H1 (cell line): ENCODE results near the gene WIPF3. TPM values are rescaled to one million over a fixed set of nuclear protein-coding genes. Genes with fewer than 3 reads are reported as not detected.
A peak's percentile ranks its signal among the peaks of the same experiment; 100 is the strongest.

Experiments
- CTCF ChIA-PET: fragments of 300-600 bp; sonication (Branson Sonifier 250); formaldehyde crosslinking; loops from one replicate; lab custom pipeline; 2021; ENCODE audit not compliant: partially characterized antibody; lab: Charles Lee
- POLR2A ChIA-PET: fragments of 300-600 bp; sonication (Branson Sonifier 250); formaldehyde crosslinking; loops from one replicate; lab custom pipeline; 2021; ENCODE audit warnings: inconsistent platforms; ENCODE audit not compliant: partially characterized antibody; lab: Charles Lee
- DNase-seq, 2 experiments: peaks; one replicate each; pipeline versions ENCODE4 v3.0.0 to v3.0.0-alpha.2; 2010 to 2022; ENCODE audit warnings: low spot score in 2 of 2, low read depth in 1 of 2, mixed read lengths in 1 of 2
- FAIRE-seq: peaks from 2 replicates; lab custom pipeline; 2011; peaks lifted over from hg19 to GRCh38; lab: Jason Lieb, UNC
- H2AFZ ChIP-seq: 2 replicates; pipeline ENCODE4 v1.8.1; 2012; ENCODE audit warnings: low read length, inconsistent platforms
- H2AK5ac ChIP-seq: 2 replicates; pipeline ENCODE4 v1.6.1; 2013; ENCODE audit warnings: low read depth, low read length
- H2BK120ac ChIP-seq: replicated peaks from 2 replicates; pipeline ENCODE3; 2013; ENCODE audit warnings: low read depth, low read length, inconsistent platforms
- H2BK12ac ChIP-seq: 2 replicates; pipeline ENCODE4 v1.6.1; 2013; ENCODE audit warnings: low read depth, low read length
- H2BK15ac ChIP-seq: 2 replicates; pipeline ENCODE4 v1.6.1; 2013; ENCODE audit warnings: low read length
- H2BK20ac ChIP-seq: 2 replicates; pipeline ENCODE4 v1.6.1; 2013; ENCODE audit warnings: low read length
- H2BK5ac ChIP-seq: 2 replicates; pipeline ENCODE4 v1.6.1; 2013; ENCODE audit warnings: low read depth, low read length
- H3K14ac ChIP-seq: 2 replicates; pipeline ENCODE4 v1.6.1; 2013; ENCODE audit warnings: inconsistent platforms; ENCODE audit not compliant: insufficient read length
- H3K18ac ChIP-seq: 2 replicates; pipeline ENCODE4 v1.6.1; 2013; ENCODE audit warnings: low read length; ENCODE audit errors: extremely low read depth
- H3K23ac ChIP-seq: 2 replicates; pipeline ENCODE4 v1.6.1; 2013; ENCODE audit warnings: inconsistent platforms; ENCODE audit not compliant: insufficient read length
- H3K23me2 ChIP-seq: 2 replicates; pipeline ENCODE4 v1.6.1; 2013; ENCODE audit warnings: low read depth, low read length
- H3K27ac ChIP-seq: 2 replicates; pipeline ENCODE4 v1.6.1; 2011; ENCODE audit warnings: low read depth, low read length, inconsistent platforms
- H3K27me3 ChIP-seq, 4 experiments: replicated peaks in 1 of 4; 1 replicate in 1 of 4; 2 replicates in 3 of 4; pipeline versions ENCODE4 v1.6.1 to v1.8.1; 2011 to 2013; ENCODE audit warnings: low read length in 3 of 4, mild to moderate bottlenecking in 3 of 4, inconsistent platforms in 2 of 4, mixed read lengths in 2 of 4, moderate library complexity in 1 of 4; ENCODE audit not compliant: control insufficient read depth in 3 of 4, insufficient read depth in 3 of 4; ENCODE audit errors: extremely low read depth in 1 of 4
- H3K36me3 ChIP-seq, 4 experiments: 2 replicates each; pipeline versions ENCODE4 v1.6.1 to v1.8.1; 2011 to 2013; ENCODE audit warnings: mild to moderate bottlenecking in 4 of 4, low read length in 3 of 4, moderate library complexity in 2 of 4, control low read depth in 1 of 4, inconsistent platforms in 1 of 4; ENCODE audit not compliant: insufficient read depth in 4 of 4, control insufficient read depth in 2 of 4
- H3K4ac ChIP-seq: replicated peaks from 2 replicates; pipeline ENCODE3; 2013; ENCODE audit warnings: low read length, low read depth, mixed read lengths, inconsistent platforms; ENCODE audit not compliant: insufficient read length
- H3K4me1 ChIP-seq, 4 experiments: replicated peaks in 1 of 4; 1 replicate in 1 of 4; 2 replicates in 3 of 4; pipeline versions ENCODE4 v1.6.1 to v1.8.1; 2011 to 2013; ENCODE audit warnings: low read length in 3 of 4, inconsistent platforms in 2 of 4, mixed read lengths in 1 of 4; ENCODE audit not compliant: insufficient read depth in 4 of 4, control insufficient read depth in 3 of 4
- H3K4me2 ChIP-seq, 2 experiments: 2 replicates each; pipeline versions ENCODE4 v1.6.1 to v1.8.1; 2011 to 2013; ENCODE audit warnings: low read depth in 2 of 2, low read length in 2 of 2, control low read depth in 1 of 2, inconsistent platforms in 1 of 2, mild to moderate bottlenecking in 1 of 2; ENCODE audit not compliant: insufficient read depth in 1 of 2
- H3K4me3 ChIP-seq, 4 experiments: fragments of 200-600, 300-600 bp in 1 of 4; sonication (generic), shearing (Covaris generic), sonication (Bioruptor Twin) in 1 of 4; 2 replicates each; pipeline versions ENCODE4 v1.5.1 to v1.8.1; 2011 to 2016; ENCODE audit warnings: low read length in 4 of 4, low read depth in 3 of 4, control low read depth in 2 of 4, inconsistent platforms in 2 of 4, mild to moderate bottlenecking in 2 of 4, mixed read lengths in 1 of 4, moderate library complexity in 1 of 4; ENCODE audit not compliant: insufficient read depth in 2 of 4; ENCODE audit errors: extremely low read depth in 1 of 4
- H3K56ac ChIP-seq: replicated peaks from 2 replicates; pipeline ENCODE3; 2013; ENCODE audit warnings: low read depth, mild to moderate bottlenecking, mixed read lengths, low read length, inconsistent platforms; ENCODE audit not compliant: insufficient read length
- H3K79me1 ChIP-seq: 2 replicates; pipeline ENCODE4 v1.6.1; 2013; ENCODE audit warnings: low read depth, low read length, control low read depth
- H3K79me2 ChIP-seq, 2 experiments: 2 replicates each; pipeline versions ENCODE4 v1.6.1 to v1.8.1; 2012 to 2013; ENCODE audit warnings: low read length in 2 of 2, mild to moderate bottlenecking in 2 of 2, inconsistent platforms in 1 of 2; ENCODE audit not compliant: insufficient read depth in 2 of 2, control insufficient read depth in 1 of 2
- H3K9ac ChIP-seq, 4 experiments: replicated peaks in 1 of 4; 1 replicate in 1 of 4; 2 replicates in 3 of 4; pipeline versions ENCODE4 v1.6.1 to v1.8.1; 2011 to 2013; ENCODE audit warnings: low read depth in 3 of 4, low read length in 3 of 4, control low read depth in 2 of 4, mild to moderate bottlenecking in 2 of 4, moderate library complexity in 2 of 4, inconsistent platforms in 1 of 4; ENCODE audit errors: extremely low read depth in 1 of 4
- H3K9me3 ChIP-seq, 2 experiments: 2 replicates each; pipeline versions ENCODE4 v1.6.1 to v1.8.1; 2012 to 2013; ENCODE audit warnings: mild to moderate bottlenecking in 2 of 2, moderate library complexity in 2 of 2, control low read depth in 1 of 2, inconsistent platforms in 1 of 2, low read depth in 1 of 2, low read length in 1 of 2, mixed read lengths in 1 of 2; ENCODE audit not compliant: insufficient read depth in 2 of 2
- H4K20me1 ChIP-seq, 2 experiments: replicated peaks in 1 of 2; 2 replicates each; pipeline versions ENCODE3 to v1.8.1; 2011 to 2013; ENCODE audit warnings: inconsistent platforms in 2 of 2, low read length in 2 of 2, mild to moderate bottlenecking in 1 of 2; ENCODE audit not compliant: insufficient read depth in 2 of 2, control insufficient read depth in 1 of 2
- H4K5ac ChIP-seq: 2 replicates; pipeline ENCODE4 v1.6.1; 2013; ENCODE audit warnings: low read length, low read depth, mixed read lengths, inconsistent platforms; ENCODE audit not compliant: insufficient read length
- H4K8ac ChIP-seq: 2 replicates; pipeline ENCODE4 v1.8.0; 2013; ENCODE audit warnings: mild to moderate bottlenecking, moderate library complexity, low read length, inconsistent platforms; ENCODE audit not compliant: insufficient read depth; ENCODE audit errors: extremely low read depth
- H4K91ac ChIP-seq: replicated peaks from 2 replicates; pipeline ENCODE3; 2013; ENCODE audit warnings: low read length, mixed read lengths, inconsistent platforms; ENCODE audit not compliant: insufficient read length
- CEBPB ChIP-seq: IDR thresholded peaks from 2 replicates; pipeline ENCODE4 v1.6.1; 2012; ENCODE audit warnings: low read depth, low read length
- CTCF ChIP-seq, 3 experiments: IDR thresholded peaks; 1 replicate in 2 of 3; 2 replicates in 1 of 3; pipeline versions ENCODE4 v1.5.1 to v1.6.1; 2011; ENCODE audit warnings: low read length in 3 of 3, mild to moderate bottlenecking in 3 of 3, inconsistent platforms in 2 of 3, low read depth in 1 of 3, moderate library complexity in 1 of 3; ENCODE audit not compliant: insufficient read depth in 1 of 3; ENCODE audit errors: control extremely low read depth in 1 of 3
- RAD21 ChIP-seq, 2 experiments: IDR thresholded peaks in 1 of 2; conservative IDR thresholded peaks in 1 of 2; 2 replicates each; pipeline ENCODE4 v1.6.1; 2011; ENCODE audit warnings: low read depth in 2 of 2, low read length in 2 of 2, improper control_type of control experiment in 1 of 2, inconsistent platforms in 1 of 2, mild to moderate bottlenecking in 1 of 2, moderate library complexity in 1 of 2
- USF2 ChIP-seq: IDR thresholded peaks from 2 replicates; pipeline ENCODE4 v1.6.1; 2011; ENCODE audit warnings: low read length, improper control_type of control experiment
- WGBS, 2 experiments: shearing (Covaris generic) in 1 of 2; methylation state at CpG; one replicate each; pipeline versions ENCODE4 v1.1.6 to v1.1.7; 2013 to 2015; ENCODE audit warnings: low lambda C conversion rate in 2 of 2, mixed read lengths in 2 of 2, inconsistent platforms in 1 of 2, low coverage in 1 of 2, missing lambda C conversion rate in 1 of 2; ENCODE audit not compliant: insufficient replicate concordance in 2 of 2, insufficient coverage in 1 of 2, insufficient read length in 1 of 2; ENCODE audit errors: extremely low coverage in 1 of 2, missing lambda C conversion rate in 1 of 2; 5-methylcytosine and 5-hydroxymethylcytosine counted together
- polyA plus RNA-seq, 7 experiments: library from polyadenylated mRNA; depleted of rRNA in 3 of 7; stranded (reverse) in 5 of 7; unstranded in 2 of 7; fragments of >200 nt in 5 of 7; fragments of 200-250 nt in 2 of 7; gene quantifications; 1 replicate in 5 of 7; 2 replicates in 1 of 7; 4 replicates in 1 of 7; pipeline versions ENCODE4 v1.2.1 to v1.2.3, GENCODE V29; 2011 to 2013; ENCODE audit warnings: missing spikeins in 2 of 7, mixed read lengths in 2 of 7
- total RNA-seq: library from RNA; stranded (reverse); fragmentation: NEBNext Ultra II Directional; extraction: Animal tissue kit (Norgen Biotek cat#: 25700); gene quantifications from 2 replicates; pipeline ENCODE4 v1.2.1, GENCODE V29; 2021
- TF ChIP-seq, protein P1 (sequence below): IDR thresholded peaks from 2 replicates; pipeline ENCODE4 v1.6.1; 2012; ENCODE audit warnings: inconsistent platforms

The WIPF3 gene
- total and polyA plus RNA-seq, 2 of the 8 experiments (the other 6 are each of a cell fraction or from before 2014, with no cell fraction given), result 5.0 to 12.1 TPM

GRCh38 chr7:29946428-29947186, 140.3 kb downstream of the WIPF3 start:
- H3K79me2 ChIP-seq, result no peaks in the 10 kb centered on the region
- no peaks in the 10 kb centered on the region for H3K9me3 ChIP-seq
- H2BK15ac ChIP-seq, result no peak overlapping the region
- H3K23ac ChIP-seq, result no peak overlapping the region
- H3K9ac ChIP-seq, result no peak overlapping the region
- CTCF ChIA-PET, result interaction anchor here (0.6 to 2.1 kb wide), 14 partner anchors 20 to 181 kb away, joined by 3 to 17 read pairs (median 3); no protein-coding TSS in a partner anchor
- no peak overlapping the region for H4K91ac ChIP-seq
- H3K14ac ChIP-seq, result no peak overlapping the region
- no peak overlapping the region for H2BK5ac ChIP-seq
- H3K27ac ChIP-seq, result no peak overlapping the region
- H2BK12ac ChIP-seq, result no peak overlapping the region
- no peaks in the 10 kb centered on the region for H3K23me2 ChIP-seq
- H3K4ac ChIP-seq, result no peak overlapping the region
- no peak overlapping the region for H3K4me3 ChIP-seq
- no peak overlapping the region for H4K8ac ChIP-seq
- 80% methylated on average over 5 of the region's 5 CpGs; no CpG with 5 or more reads in 1 of the 2 experiments for WGBS, 2 experiments
- H2AFZ ChIP-seq, result no peak overlapping the region
- FAIRE-seq (peak; percentile 96), DNase-seq (peak in 1 of 2 experiments; percentile 54)
- H3K18ac ChIP-seq, result no peak overlapping the region
- no peak overlapping the region for H2BK20ac ChIP-seq
- H3K27me3 ChIP-seq, result no peaks in the 10 kb centered on the region
- H4K20me1 ChIP-seq, result no peaks in the 10 kb centered on the region
- no peaks in the 10 kb centered on the region for H3K4me1 ChIP-seq
- no peak overlapping the region for H2BK120ac ChIP-seq
- H3K56ac ChIP-seq, result no peak overlapping the region
- no peak overlapping the region for H3K4me2 ChIP-seq
- no peak overlapping the region for H4K5ac ChIP-seq
- peaks cover 5% of the 10 kb centered on the region; the same call in 1 of the 2 replicates for H3K79me1 ChIP-seq
- H2AK5ac ChIP-seq, result no peak overlapping the region
- H3K36me3 ChIP-seq, result peaks cover 7 to 61% (median 25%) of the 10 kb centered on the region in 4 experiments
- POLR2A ChIA-PET, result interaction anchor here (1.4 kb wide), 1 partner anchor 115 kb away, joined by 4 read pairs; no protein-coding TSS in a partner anchor
- TF ChIP-seq CTCF (IDR thresholded peaks at IDR 0.05; ENCODE audit: control extremely low read depth in 1 of 3, insufficient read depth in 1 of 3, low read depth in 1 of 3, low read length in 3 of 3), result peak; percentile 71 to 91 (median 77)
- no peak for TF ChIP-seq CEBPB
- TF ChIP-seq, protein P1, sequence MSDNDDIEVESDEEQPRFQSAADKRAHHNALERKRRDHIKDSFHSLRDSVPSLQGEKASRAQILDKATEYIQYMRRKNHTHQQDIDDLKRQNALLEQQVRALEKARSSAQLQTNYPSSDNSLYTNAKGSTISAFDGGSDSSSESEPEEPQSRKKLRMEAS, result peak; percentile 56; the same call in 1 of the 2 replicates
- peak; percentile 53; the same call in 1 of the 2 replicates for TF ChIP-seq USF2
- peak; percentile 77 to 83 for TF ChIP-seq RAD21 (IDR thresholded peaks at IDR 0.05 in 1 of 2, conservative IDR thresholded peaks at IDR 0.05 in 1 of 2; ENCODE audit: low read depth in 2 of 2, low read length in 2 of 2)
